H1 (cell line): ENCODE data around the gene CHRNA9. TPM values are rescaled to one million over a fixed set of nuclear protein-coding genes. Genes with fewer than 3 reads are reported as not detected.

Experiments
- CTCF ChIA-PET: fragments of 300-600 bp; sonication (Branson Sonifier 250); formaldehyde crosslinking; loops from one replicate; lab custom pipeline; 2021; ENCODE audit not compliant: partially characterized antibody; lab: Charles Lee
- POLR2A ChIA-PET: fragments of 300-600 bp; sonication (Branson Sonifier 250); formaldehyde crosslinking; loops from one replicate; lab custom pipeline; 2021; ENCODE audit warnings: inconsistent platforms; ENCODE audit not compliant: partially characterized antibody; lab: Charles Lee
- DNase-seq, 2 experiments: peaks; one replicate each; pipeline versions ENCODE4 v3.0.0 to v3.0.0-alpha.2; 2010 to 2022; ENCODE audit warnings: low spot score in 2 of 2, low read depth in 1 of 2, mixed read lengths in 1 of 2
- FAIRE-seq: peaks from 2 replicates; lab custom pipeline; 2011; peaks lifted over from hg19 to GRCh38; lab: Jason Lieb, UNC
- H2AFZ ChIP-seq: 2 replicates; pipeline ENCODE4 v1.8.1; 2012; ENCODE audit warnings: low read length, inconsistent platforms
- H2AK5ac ChIP-seq: 2 replicates; pipeline ENCODE4 v1.6.1; 2013; ENCODE audit warnings: low read depth, low read length
- H2BK120ac ChIP-seq: replicated peaks from 2 replicates; pipeline ENCODE3; 2013; ENCODE audit warnings: low read depth, low read length, inconsistent platforms
- H2BK12ac ChIP-seq: 2 replicates; pipeline ENCODE4 v1.6.1; 2013; ENCODE audit warnings: low read depth, low read length
- H2BK15ac ChIP-seq: 2 replicates; pipeline ENCODE4 v1.6.1; 2013; ENCODE audit warnings: low read length
- H2BK20ac ChIP-seq: 2 replicates; pipeline ENCODE4 v1.6.1; 2013; ENCODE audit warnings: low read length
- H2BK5ac ChIP-seq: 2 replicates; pipeline ENCODE4 v1.6.1; 2013; ENCODE audit warnings: low read depth, low read length
- H3K14ac ChIP-seq: 2 replicates; pipeline ENCODE4 v1.6.1; 2013; ENCODE audit warnings: inconsistent platforms; ENCODE audit not compliant: insufficient read length
- H3K18ac ChIP-seq: 2 replicates; pipeline ENCODE4 v1.6.1; 2013; ENCODE audit warnings: low read length; ENCODE audit errors: extremely low read depth
- H3K23ac ChIP-seq: 2 replicates; pipeline ENCODE4 v1.6.1; 2013; ENCODE audit warnings: inconsistent platforms; ENCODE audit not compliant: insufficient read length
- H3K23me2 ChIP-seq: 2 replicates; pipeline ENCODE4 v1.6.1; 2013; ENCODE audit warnings: low read depth, low read length
- H3K27ac ChIP-seq: 2 replicates; pipeline ENCODE4 v1.6.1; 2011; ENCODE audit warnings: low read depth, low read length, inconsistent platforms
- H3K27me3 ChIP-seq, 4 experiments: replicated peaks in 1 of 4; 1 replicate in 1 of 4; 2 replicates in 3 of 4; pipeline versions ENCODE4 v1.6.1 to v1.8.1; 2011 to 2013; ENCODE audit warnings: low read length in 3 of 4, mild to moderate bottlenecking in 3 of 4, inconsistent platforms in 2 of 4, mixed read lengths in 2 of 4, moderate library complexity in 1 of 4; ENCODE audit not compliant: control insufficient read depth in 3 of 4, insufficient read depth in 3 of 4; ENCODE audit errors: extremely low read depth in 1 of 4
- H3K36me3 ChIP-seq, 4 experiments: 2 replicates each; pipeline versions ENCODE4 v1.6.1 to v1.8.1; 2011 to 2013; ENCODE audit warnings: mild to moderate bottlenecking in 4 of 4, low read length in 3 of 4, moderate library complexity in 2 of 4, control low read depth in 1 of 4, inconsistent platforms in 1 of 4; ENCODE audit not compliant: insufficient read depth in 4 of 4, control insufficient read depth in 2 of 4
- H3K4ac ChIP-seq: replicated peaks from 2 replicates; pipeline ENCODE3; 2013; ENCODE audit warnings: low read length, low read depth, mixed read lengths, inconsistent platforms; ENCODE audit not compliant: insufficient read length
- H3K4me1 ChIP-seq, 4 experiments: replicated peaks in 1 of 4; 1 replicate in 1 of 4; 2 replicates in 3 of 4; pipeline versions ENCODE4 v1.6.1 to v1.8.1; 2011 to 2013; ENCODE audit warnings: low read length in 3 of 4, inconsistent platforms in 2 of 4, mixed read lengths in 1 of 4; ENCODE audit not compliant: insufficient read depth in 4 of 4, control insufficient read depth in 3 of 4
- H3K4me2 ChIP-seq, 2 experiments: 2 replicates each; pipeline versions ENCODE4 v1.6.1 to v1.8.1; 2011 to 2013; ENCODE audit warnings: low read depth in 2 of 2, low read length in 2 of 2, control low read depth in 1 of 2, inconsistent platforms in 1 of 2, mild to moderate bottlenecking in 1 of 2; ENCODE audit not compliant: insufficient read depth in 1 of 2
- H3K4me3 ChIP-seq, 4 experiments: fragments of 200-600, 300-600 bp in 1 of 4; sonication (generic), shearing (Covaris generic), sonication (Bioruptor Twin) in 1 of 4; 2 replicates each; pipeline versions ENCODE4 v1.5.1 to v1.8.1; 2011 to 2016; ENCODE audit warnings: low read length in 4 of 4, low read depth in 3 of 4, control low read depth in 2 of 4, inconsistent platforms in 2 of 4, mild to moderate bottlenecking in 2 of 4, mixed read lengths in 1 of 4, moderate library complexity in 1 of 4; ENCODE audit not compliant: insufficient read depth in 2 of 4; ENCODE audit errors: extremely low read depth in 1 of 4
- H3K56ac ChIP-seq: replicated peaks from 2 replicates; pipeline ENCODE3; 2013; ENCODE audit warnings: low read depth, mild to moderate bottlenecking, mixed read lengths, low read length, inconsistent platforms; ENCODE audit not compliant: insufficient read length
- H3K79me1 ChIP-seq: 2 replicates; pipeline ENCODE4 v1.6.1; 2013; ENCODE audit warnings: low read depth, low read length, control low read depth
- H3K79me2 ChIP-seq, 2 experiments: 2 replicates each; pipeline versions ENCODE4 v1.6.1 to v1.8.1; 2012 to 2013; ENCODE audit warnings: low read length in 2 of 2, mild to moderate bottlenecking in 2 of 2, inconsistent platforms in 1 of 2; ENCODE audit not compliant: insufficient read depth in 2 of 2, control insufficient read depth in 1 of 2
- H3K9ac ChIP-seq, 4 experiments: replicated peaks in 1 of 4; 1 replicate in 1 of 4; 2 replicates in 3 of 4; pipeline versions ENCODE4 v1.6.1 to v1.8.1; 2011 to 2013; ENCODE audit warnings: low read depth in 3 of 4, low read length in 3 of 4, control low read depth in 2 of 4, mild to moderate bottlenecking in 2 of 4, moderate library complexity in 2 of 4, inconsistent platforms in 1 of 4; ENCODE audit errors: extremely low read depth in 1 of 4
- H3K9me3 ChIP-seq, 2 experiments: 2 replicates each; pipeline versions ENCODE4 v1.6.1 to v1.8.1; 2012 to 2013; ENCODE audit warnings: mild to moderate bottlenecking in 2 of 2, moderate library complexity in 2 of 2, control low read depth in 1 of 2, inconsistent platforms in 1 of 2, low read depth in 1 of 2, low read length in 1 of 2, mixed read lengths in 1 of 2; ENCODE audit not compliant: insufficient read depth in 2 of 2
- H4K20me1 ChIP-seq, 2 experiments: replicated peaks in 1 of 2; 2 replicates each; pipeline versions ENCODE3 to v1.8.1; 2011 to 2013; ENCODE audit warnings: inconsistent platforms in 2 of 2, low read length in 2 of 2, mild to moderate bottlenecking in 1 of 2; ENCODE audit not compliant: insufficient read depth in 2 of 2, control insufficient read depth in 1 of 2
- H4K5ac ChIP-seq: 2 replicates; pipeline ENCODE4 v1.6.1; 2013; ENCODE audit warnings: low read length, low read depth, mixed read lengths, inconsistent platforms; ENCODE audit not compliant: insufficient read length
- H4K8ac ChIP-seq: 2 replicates; pipeline ENCODE4 v1.8.0; 2013; ENCODE audit warnings: mild to moderate bottlenecking, moderate library complexity, low read length, inconsistent platforms; ENCODE audit not compliant: insufficient read depth; ENCODE audit errors: extremely low read depth
- H4K91ac ChIP-seq: replicated peaks from 2 replicates; pipeline ENCODE3; 2013; ENCODE audit warnings: low read length, mixed read lengths, inconsistent platforms; ENCODE audit not compliant: insufficient read length
- ATF2 ChIP-seq: IDR thresholded peaks from 2 replicates; pipeline ENCODE4 v1.6.1; 2012; ENCODE audit warnings: low read length, inconsistent platforms
- CHD2 ChIP-seq: IDR thresholded peaks from 2 replicates; pipeline ENCODE4 v1.6.1; 2012; ENCODE audit warnings: low read length, improper control_type of control experiment
- SIX5 ChIP-seq: IDR thresholded peaks from 2 replicates; pipeline ENCODE4 v1.6.1; 2011; ENCODE audit warnings: mild to moderate bottlenecking, low read depth, low read length
- TAF1 ChIP-seq: IDR thresholded peaks from 2 replicates; pipeline ENCODE4 v1.6.1; 2011; ENCODE audit warnings: mild to moderate bottlenecking, low read depth, low read length
- TEAD4 ChIP-seq: IDR thresholded peaks from 2 replicates; pipeline ENCODE4 v1.6.1; 2012; ENCODE audit warnings: low read depth, low read length, inconsistent platforms, mixed read lengths
- WGBS, 2 experiments: shearing (Covaris generic) in 1 of 2; methylation state at CpG; one replicate each; pipeline versions ENCODE4 v1.1.6 to v1.1.7; 2013 to 2015; ENCODE audit warnings: low lambda C conversion rate in 2 of 2, mixed read lengths in 2 of 2, inconsistent platforms in 1 of 2, low coverage in 1 of 2, missing lambda C conversion rate in 1 of 2; ENCODE audit not compliant: insufficient replicate concordance in 2 of 2, insufficient coverage in 1 of 2, insufficient read length in 1 of 2; ENCODE audit errors: extremely low coverage in 1 of 2, missing lambda C conversion rate in 1 of 2; 5-methylcytosine and 5-hydroxymethylcytosine counted together
- polyA plus RNA-seq, 7 experiments: library from polyadenylated mRNA; depleted of rRNA in 3 of 7; stranded (reverse) in 5 of 7; unstranded in 2 of 7; fragments of >200 nt in 5 of 7; fragments of 200-250 nt in 2 of 7; gene quantifications; 1 replicate in 5 of 7; 2 replicates in 1 of 7; 4 replicates in 1 of 7; pipeline versions ENCODE4 v1.2.1 to v1.2.3, GENCODE V29; 2011 to 2013; ENCODE audit warnings: missing spikeins in 2 of 7, mixed read lengths in 2 of 7
- total RNA-seq: library from RNA; stranded (reverse); fragmentation: NEBNext Ultra II Directional; extraction: Animal tissue kit (Norgen Biotek cat#: 25700); gene quantifications from 2 replicates; pipeline ENCODE4 v1.2.1, GENCODE V29; 2021
- TF ChIP-seq, protein P1 (sequence below): IDR thresholded peaks from 2 replicates; pipeline ENCODE4 v1.6.1; 2012; ENCODE audit warnings: inconsistent platforms

Gene CHRNA9
- total and polyA plus RNA-seq, 2 of the 8 experiments (the other 6 are each of a cell fraction or from before 2014, with no cell fraction given), result 1.4 to 3.3 TPM

DNA sequence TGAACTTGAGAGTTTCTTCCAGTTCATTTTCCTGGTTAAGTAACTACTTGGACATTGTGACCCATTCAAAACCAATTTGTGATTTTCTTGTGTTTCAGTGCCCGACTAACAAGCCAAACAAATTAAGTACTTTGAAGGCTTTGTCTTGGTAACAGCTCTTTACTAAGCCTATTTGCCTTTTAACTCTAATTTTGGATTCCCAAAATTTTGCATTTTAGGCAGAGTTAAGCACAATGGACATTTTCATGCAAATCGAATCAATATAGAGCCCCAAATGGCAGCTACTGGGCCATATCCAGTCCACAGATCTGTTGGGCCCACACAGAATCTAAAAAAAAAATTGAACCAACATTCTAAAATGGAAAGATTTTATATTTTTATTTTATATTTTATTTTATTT is 31.4 kb upstream of the CHRNA9 start:
- TF ChIP-seq SIX5 (no peak), TAF1 (no peak), TEAD4 (no peak), CHD2 (no peak), ATF2 (no peak)
- TF ChIP-seq, protein P1, sequence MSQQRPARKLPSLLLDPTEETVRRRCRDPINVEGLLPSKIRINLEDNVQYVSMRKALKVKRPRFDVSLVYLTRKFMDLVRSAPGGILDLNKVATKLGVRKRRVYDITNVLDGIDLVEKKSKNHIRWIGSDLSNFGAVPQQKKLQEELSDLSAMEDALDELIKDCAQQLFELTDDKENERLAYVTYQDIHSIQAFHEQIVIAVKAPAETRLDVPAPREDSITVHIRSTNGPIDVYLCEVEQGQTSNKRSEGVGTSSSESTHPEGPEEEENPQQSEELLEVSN, result no peak
- Histone ChIP-seq H3K23ac (no peak overlapping the region), H3K4me3 (no peak overlapping the region), H4K20me1 (no peaks in the 10 kb centered on the region), H3K23me2 (no peaks in the 10 kb centered on the region), H3K79me2 (no peaks in the 10 kb centered on the region), H4K8ac (no peak overlapping the region), H4K91ac (no peak overlapping the region), H3K9ac (no peak overlapping the region), H3K27me3 (no peaks in the 10 kb centered on the region), H2BK5ac (no peak overlapping the region), H3K4me2 (no peak overlapping the region), H3K14ac (no peak overlapping the region), H3K9me3 (peaks cover 5% of the 10 kb centered on the region in 2 experiments; a peak in 2 of 4 replicates), H2BK12ac (no peak overlapping the region), H3K4ac (no peak overlapping the region), H3K27ac (no peak overlapping the region), H3K4me1 (peaks cover 6 to 27% (median 13%) of the 10 kb centered on the region in 4 experiments; a peak in 6 of 7 replicates), H2BK120ac (no peak overlapping the region), H4K5ac (no peak overlapping the region), H3K36me3 (no peaks in the 10 kb centered on the region), H3K79me1 (no peaks in the 10 kb centered on the region), H2BK15ac (no peak overlapping the region; the same call in 1 of the 2 replicates), H2AFZ (no peak overlapping the region), H2AK5ac (no peak overlapping the region), H3K18ac (no peak overlapping the region), H3K56ac (no peak overlapping the region), H2BK20ac (no peak overlapping the region)
- no peak for DNase-seq
- WGBS, 2 experiments, result 92% methylated on average over 2 of the region's 2 CpGs; no CpG with 5 or more reads in 1 of the 2 experiments
- no peak for FAIRE-seq
- CTCF ChIA-PET, result interaction anchor here (0.6 to 1.6 kb wide), 3 partner anchors 13 to 101 kb away, joined by 3 to 5 read pairs (median 4); no protein-coding TSS in a partner anchor
- POLR2A ChIA-PET, result no interaction called here
